A549 (cell line): Measurements from ENCODE around the gene STXBP4. TPM values are rescaled to one million over a fixed set of nuclear protein-coding genes. Genes with fewer than 3 reads are reported as not detected.

Source experiments
- ATAC-seq, 2 experiments: fragments of 200-7000 bp in 1 of 2; fragments of >200 bp in 1 of 2; cut with Nextera tagmentation in 1 of 2; cut with Tn5 transposase in 1 of 2; 3 replicates each; pipeline versions ENCODE4 v1.8.0 to v1.9.1; 2018 to 2020; ENCODE audit warnings: mild to moderate bottlenecking in 1 of 2, moderate library complexity in 1 of 2
- CTCF ChIA-PET: fragments of 300-600 bp; sonication (Branson Sonifier 250); formaldehyde crosslinking; extraction: SDS; loops from one replicate; lab custom pipeline; 2021; ENCODE audit warnings: antibody characterized with exemption, inconsistent platforms; lab: Yijun Ruan, JAX
- POLR2A ChIA-PET: fragments of 350-600 bp; formaldehyde crosslinking; extraction: SDS; loops from one replicate; lab custom pipeline; 2021; ENCODE audit warnings: antibody characterized with exemption, inconsistent platforms; lab: Yijun Ruan, JAX
- DNase-seq, 2 experiments: peaks; one replicate each; pipeline versions ENCODE4 v3.0.0 to v3.0.0-alpha.2; 2011 to 2016; ENCODE audit warnings: low read depth in 1 of 2, low spot score in 1 of 2
- FAIRE-seq: peaks from 2 replicates; lab custom pipeline; 2011; peaks lifted over from hg19 to GRCh38; lab: Jason Lieb, UNC
- H3K27ac ChIP-seq, 2 experiments: fragments of >200 bp; sonication (Bioruptor Twin); formaldehyde crosslinking; 3 replicates each; pipeline ENCODE4 v1.5.1; 2016 to 2017
- H3K4me1 ChIP-seq: fragments of >200 bp; sonication (Bioruptor Twin); formaldehyde crosslinking; 3 replicates; pipeline ENCODE4 v1.6.1; 2016
- H3K4me2 ChIP-seq: fragments of >200 bp; sonication (Bioruptor Twin); formaldehyde crosslinking; 3 replicates; pipeline ENCODE4 v1.6.1; 2016
- H3K4me3 ChIP-seq: fragments of >200 bp; sonication (Bioruptor Twin); formaldehyde crosslinking; 3 replicates; pipeline ENCODE4 v1.5.1; 2016
- H3K9me3 ChIP-seq: fragments of >200 bp; sonication (Bioruptor Twin); formaldehyde crosslinking; 3 replicates; pipeline ENCODE4 v1.6.1; 2016
- CBX2 ChIP-seq: fragments of 200-600 bp; sonication (generic); IDR thresholded peaks from 2 replicates; pipeline ENCODE4 v1.6.1; 2016; ENCODE audit warnings: low read depth, mild to moderate bottlenecking, borderline replicate concordance
- CBX8 ChIP-seq: fragments of 200-600 bp; sonication (generic); IDR thresholded peaks from 2 replicates; pipeline ENCODE4 v1.6.1; 2016
- CHD2 ChIP-seq: fragments of 150-350 bp; IDR thresholded peaks from 2 replicates; pipeline ENCODE4 v1.6.1; 2014; ENCODE audit warnings: low read length; ENCODE audit not compliant: partially characterized antibody
- E2F6 ChIP-seq: IDR thresholded peaks from 2 replicates; pipeline ENCODE4 v1.6.1; 2012; ENCODE audit warnings: low read depth, borderline replicate concordance
- EHF ChIP-seq: fragments of 250-450 bp; sonication (Bioruptor Pico); IDR thresholded peaks from 2 replicates; pipeline ENCODE4 v1.5.0; 2020; ENCODE audit warnings: mild to moderate bottlenecking
- EP300 ChIP-seq, 2 experiments: fragments of >200 bp; sonication (Bioruptor Twin); formaldehyde crosslinking; IDR thresholded peaks; 2 replicates in 1 of 2; 3 replicates in 1 of 2; pipeline ENCODE4 v1.6.1; 2016 to 2017
- FOSB ChIP-seq: fragments of 250-450 bp; sonication (Bioruptor Pico); IDR thresholded peaks from 2 replicates; pipeline ENCODE4 v1.5.0; 2020; ENCODE audit warnings: mild to moderate bottlenecking, moderate library complexity
- FOXS1 ChIP-seq: fragments of 250-450 bp; sonication (Bioruptor Pico); IDR thresholded peaks from 2 replicates; pipeline ENCODE4 v1.5.0; 2020; ENCODE audit warnings: mild to moderate bottlenecking, moderate library complexity
- GATA3 ChIP-seq: IDR thresholded peaks from 2 replicates; pipeline ENCODE4 v1.6.1; 2012; ENCODE audit warnings: borderline replicate concordance
- HES2 ChIP-seq: fragments of >200 bp; sonication (Bioruptor Twin); formaldehyde crosslinking; IDR thresholded peaks from 2 replicates; pipeline ENCODE4 v1.6.1; 2016
- HEYL ChIP-seq: fragments of 250-450 bp; sonication (Bioruptor Pico); IDR thresholded peaks from 2 replicates; pipeline ENCODE4 v1.8.0; 2021; ENCODE audit warnings: mild to moderate bottlenecking, moderate library complexity
- HOXB13 ChIP-seq: fragments of 250-450 bp; sonication (Bioruptor Pico); IDR thresholded peaks from 2 replicates; pipeline ENCODE4 v1.5.0; 2020; ENCODE audit warnings: low read depth, mild to moderate bottlenecking, moderate library complexity
- HOXB5 ChIP-seq: fragments of 250-450 bp; sonication (Bioruptor Pico); IDR thresholded peaks from 2 replicates; pipeline ENCODE4 v1.5.0; 2020; ENCODE audit warnings: mild to moderate bottlenecking, moderate library complexity
- JUNB ChIP-seq: fragments of >200 bp; sonication (Bioruptor Twin); formaldehyde crosslinking; IDR thresholded peaks from 2 replicates; pipeline ENCODE4 v1.6.1; 2016
- NFE2L2 ChIP-seq: fragments of 150-350 bp; conservative IDR thresholded peaks from 2 replicates; pipeline ENCODE4 v1.6.1; 2014; ENCODE audit warnings: low read length
- NR3C1 ChIP-seq: fragments of >200 bp; sonication (Bioruptor Twin); formaldehyde crosslinking; IDR thresholded peaks from 3 replicates; pipeline ENCODE4 v1.6.1; 2017
- RAD21 ChIP-seq, 2 experiments: fragments of >200 bp in 1 of 2; sonication (Bioruptor Twin) in 1 of 2; formaldehyde crosslinking in 1 of 2; IDR thresholded peaks in 1 of 2; conservative IDR thresholded peaks in 1 of 2; 2 replicates in 1 of 2; 3 replicates in 1 of 2; pipeline ENCODE4 v1.6.1; 2012 to 2018; ENCODE audit warnings: inconsistent platforms in 1 of 2
- RCOR1 ChIP-seq: fragments of 150-350 bp; IDR thresholded peaks from 2 replicates; pipeline ENCODE4 v1.6.1; 2014; ENCODE audit warnings: antibody characterized with exemption, low read length, low read depth
- SREBF2 ChIP-seq: fragments of 450-650 bp; IDR thresholded peaks from 2 replicates; pipeline ENCODE4 v1.6.1; 2014; ENCODE audit warnings: mild to moderate bottlenecking, moderate library complexity
- TP53 ChIP-seq: fragments of 250-450 bp; sonication (Bioruptor Pico); IDR thresholded peaks from 2 replicates; pipeline ENCODE4 v1.5.0; 2021; ENCODE audit warnings: mild to moderate bottlenecking, moderate library complexity
- USF2 ChIP-seq: fragments of 450-650 bp; IDR thresholded peaks from 2 replicates; pipeline ENCODE4 v1.6.1; 2014; ENCODE audit warnings: antibody characterized with exemption
- WGBS: methylation state at CpG from one replicate; pipeline ENCODE4 v1.1.6; 2017; ENCODE audit errors: missing lambda C conversion rate; 5-methylcytosine and 5-hydroxymethylcytosine counted together
- polyA plus RNA-seq, 4 experiments: library from polyadenylated mRNA; depleted of rRNA in 3 of 4; stranded (reverse); fragments of >200 nt; fragmentation: RNase III in 1 of 4; extraction: RNeasy Plus Mini Kit Qiagen cat#74134 plus additional on column Dnase treatment in 1 of 4; gene quantifications; 2 replicates in 3 of 4; 3 replicates in 1 of 4; pipeline ENCODE4 v1.2.3, GENCODE V29; 2011 to 2017
- TF ChIP-seq, protein P1 (sequence below): IDR thresholded peaks from 2 replicates; pipeline ENCODE4 v1.6.1; 2012
- TF ChIP-seq, protein P2 (sequence below): fragments of >200 bp; sonication (Bioruptor Twin); formaldehyde crosslinking; IDR thresholded peaks from 3 replicates; pipeline ENCODE4 v1.5.1; 2016
- TF ChIP-seq, protein P3 (sequence below): IDR thresholded peaks from 2 replicates; pipeline ENCODE4 v1.6.1; 2012

The STXBP4 gene
- polyA plus RNA-seq, 2 of the 4 experiments (the other 2 are of a cell fraction): 9.0 to 16.0 TPM

- Histone ChIP-seq H3K4me2 (no peak overlapping the region), H3K4me3 (no peak overlapping the region), H3K4me1 (no peaks in the 10 kb centered on the region), H3K27ac (no peak overlapping the region), H3K9me3 (no peaks in the 10 kb centered on the region)
- TF ChIP-seq NFE2L2 (no peak), FOSB (CRISPR knock-in tag) (no peak), TP53 (no peak), CBX8 (no peak), NR3C1 (no peak), USF2 (no peak), EHF (no peak), EP300 (IDR thresholded peaks at IDR 0.05) (no peak)
- TF ChIP-seq, protein P1, sequence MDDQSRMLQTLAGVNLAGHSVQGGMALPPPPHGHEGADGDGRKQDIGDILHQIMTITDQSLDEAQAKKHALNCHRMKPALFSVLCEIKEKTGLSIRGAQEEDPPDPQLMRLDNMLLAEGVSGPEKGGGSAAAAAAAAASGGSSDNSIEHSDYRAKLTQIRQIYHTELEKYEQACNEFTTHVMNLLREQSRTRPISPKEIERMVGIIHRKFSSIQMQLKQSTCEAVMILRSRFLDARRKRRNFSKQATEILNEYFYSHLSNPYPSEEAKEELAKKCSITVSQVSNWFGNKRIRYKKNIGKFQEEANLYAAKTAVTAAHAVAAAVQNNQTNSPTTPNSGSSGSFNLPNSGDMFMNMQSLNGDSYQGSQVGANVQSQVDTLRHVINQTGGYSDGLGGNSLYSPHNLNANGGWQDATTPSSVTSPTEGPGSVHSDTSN: no peak
- TF ChIP-seq, protein P2, sequence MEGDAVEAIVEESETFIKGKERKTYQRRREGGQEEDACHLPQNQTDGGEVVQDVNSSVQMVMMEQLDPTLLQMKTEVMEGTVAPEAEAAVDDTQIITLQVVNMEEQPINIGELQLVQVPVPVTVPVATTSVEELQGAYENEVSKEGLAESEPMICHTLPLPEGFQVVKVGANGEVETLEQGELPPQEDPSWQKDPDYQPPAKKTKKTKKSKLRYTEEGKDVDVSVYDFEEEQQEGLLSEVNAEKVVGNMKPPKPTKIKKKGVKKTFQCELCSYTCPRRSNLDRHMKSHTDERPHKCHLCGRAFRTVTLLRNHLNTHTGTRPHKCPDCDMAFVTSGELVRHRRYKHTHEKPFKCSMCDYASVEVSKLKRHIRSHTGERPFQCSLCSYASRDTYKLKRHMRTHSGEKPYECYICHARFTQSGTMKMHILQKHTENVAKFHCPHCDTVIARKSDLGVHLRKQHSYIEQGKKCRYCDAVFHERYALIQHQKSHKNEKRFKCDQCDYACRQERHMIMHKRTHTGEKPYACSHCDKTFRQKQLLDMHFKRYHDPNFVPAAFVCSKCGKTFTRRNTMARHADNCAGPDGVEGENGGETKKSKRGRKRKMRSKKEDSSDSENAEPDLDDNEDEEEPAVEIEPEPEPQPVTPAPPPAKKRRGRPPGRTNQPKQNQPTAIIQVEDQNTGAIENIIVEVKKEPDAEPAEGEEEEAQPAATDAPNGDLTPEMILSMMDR: no peak
- POLR2A ChIA-PET: no interaction called here
- FAIRE-seq: peak; percentile 18
- no peak for ATAC-seq
- DNase-seq: no peak
- CTCF ChIA-PET: interaction anchor here (0.6 to 6.4 kb wide), 4 partner anchors 10 to 772 kb away, joined by 3 to 48 read pairs (median 4); no protein-coding TSS in a partner anchor
These were observed 33.9 kb downstream of the STXBP4 start for GRCh38 chr17:55002458-55002857.

DNA sequence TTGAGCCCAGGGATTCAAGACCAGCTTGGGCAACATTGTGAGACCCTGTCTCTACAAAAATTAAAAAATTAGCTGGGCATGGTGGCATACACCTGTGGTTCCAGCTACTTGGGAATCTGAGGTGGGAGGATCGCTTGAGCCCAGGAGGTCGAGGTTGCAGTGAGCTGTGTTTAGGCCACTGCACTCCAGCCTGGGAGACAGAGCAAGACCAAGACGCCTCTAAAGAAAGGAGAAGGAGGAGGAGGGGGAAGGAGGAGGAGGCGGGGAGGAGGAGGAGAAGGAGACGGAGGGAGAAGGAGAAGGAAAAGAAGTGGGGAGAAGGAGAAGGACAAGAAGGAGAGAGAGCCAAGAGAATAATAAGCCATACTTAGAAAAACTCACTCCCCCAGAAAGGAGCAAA lies 35.9 kb downstream of the STXBP4 start:
- DNase-seq (no peak), ATAC-seq (no peak), FAIRE-seq (no peak)
- Histone ChIP-seq H3K27ac (no peak overlapping the region), H3K4me2 (no peak overlapping the region), H3K4me1 (no peaks in the 10 kb centered on the region), H3K9me3 (no peaks in the 10 kb centered on the region), H3K4me3 (no peak overlapping the region)
- TF ChIP-seq GATA3: no peak
- no peak for TF ChIP-seq FOXS1 (CRISPR knock-in tag)
- TF ChIP-seq JUNB: no peak
- TF ChIP-seq SREBF2: no peak
- no peak for TF ChIP-seq HEYL (CRISPR knock-in tag)
- TF ChIP-seq CHD2: no peak
- no peak for TF ChIP-seq USF2
- no peak for TF ChIP-seq HOXB13
- no peak for TF ChIP-seq HOXB5 (CRISPR knock-in tag)
- TF ChIP-seq HES2: no peak
- TF ChIP-seq TP53: no peak
- TF ChIP-seq FOSB (CRISPR knock-in tag): no peak
- TF ChIP-seq E2F6: no peak
- TF ChIP-seq, protein P3, sequence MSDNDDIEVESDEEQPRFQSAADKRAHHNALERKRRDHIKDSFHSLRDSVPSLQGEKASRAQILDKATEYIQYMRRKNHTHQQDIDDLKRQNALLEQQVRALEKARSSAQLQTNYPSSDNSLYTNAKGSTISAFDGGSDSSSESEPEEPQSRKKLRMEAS: no peak
- no peak for TF ChIP-seq RCOR1
- no peak for TF ChIP-seq RAD21 (conservative IDR thresholded peaks at IDR 0.05 in 1 of 2, IDR thresholded peaks at IDR 0.05 in 1 of 2)
- TF ChIP-seq CBX2: no peak
- 82% methylated on average over 5 of the region's 5 CpGs for WGBS
- ChIA-PET CTCF (interaction anchor here (1.1 to 6.4 kb wide), 5 partner anchors 12 to 508 kb away, joined by 3 to 48 read pairs (median 4); no protein-coding TSS in a partner anchor), POLR2A (no interaction called here)
